ENCODE results near the gene VPS8. TPM values are rescaled to one million over a fixed set of nuclear protein-coding genes. Genes with fewer than 3 reads are reported as not detected.

Gene VPS8
- total and polyA plus RNA-seq, 2 of the 13 experiments (the other 11 are each of a cell fraction or from before 2014, with no cell fraction given), result 14.2 to 35.1 TPM

GRCh38 chr3:185065059-185065458 is 253.1 kb downstream of the VPS8 start:
- H3K9me3 ChIP-seq (ENCODE audit: low read length), result peaks cover 12% of the 10 kb centered on the region
- BruUV-seq (replicated peaks), result no TSS peak
- WGBS (ENCODE audit: low lambda C conversion rate), result 33% methylated on average over 3 of the region's 3 CpGs
- in situ Hi-C loops (cut with HindIII; ENCODE audit: extremely low pct_ligation_motif_present, low pct_unique_long_range_greater_than_20kb) (no loop called here), intact Hi-C loops (cut with micrococcal nuclease; ENCODE audit: unreplicated experiment) (no loop called here)
- H4K20me1 ChIP-seq (ENCODE audit: insufficient read depth, low read length), result no peaks in the 10 kb centered on the region
- no peak overlapping the region for H2AFZ ChIP-seq (ENCODE audit: low read length)
- H3K4me2 ChIP-seq (ENCODE audit: low read depth, low read length), result no peak overlapping the region
- DNase-seq (ENCODE audit: low spot score) (no peak), FAIRE-seq (no peak), ATAC-seq (peak; percentile 42)
- H3K4me3 ChIP-seq (replicated peaks in 1 of 3; ENCODE audit: insufficient read depth in 1 of 3, low read depth in 2 of 3, low read length in 3 of 3), result no peak overlapping the region
- CTCF ChIA-PET (ENCODE audit: low intra/inter-chr PET ratio, low total read pairs), result interaction anchor here (0.7 kb wide), 1 partner anchor 112 kb away, joined by 4 read pairs; no protein-coding TSS in a partner anchor
- H3K36me3 ChIP-seq (replicated peaks in 1 of 2; ENCODE audit: control insufficient read depth in 1 of 2, insufficient read depth in 2 of 2, low read length in 2 of 2), result no peaks in the 10 kb centered on the region
- H3K27ac ChIP-seq (ENCODE audit: extremely low read length, insufficient read depth, low read length), result no peak overlapping the region
- peaks cover 10% of the 10 kb centered on the region for H3K4me1 ChIP-seq (ENCODE audit: insufficient read depth, low read length)
- no peak overlapping the region for H3K9ac ChIP-seq (ENCODE audit: insufficient read depth, low read depth, low read length)
- TF ChIP-seq CTCF (CRISPR knock-in tag; IDR thresholded peaks at IDR 0.05) (peak; percentile 20; the same call in 1 of the 2 replicates), SMC3 (IDR thresholded peaks at IDR 0.05; ENCODE audit: low read length) (0 out of 2 replicates have a peak, but pooled peaks have one; percentile 10), ZNF891 (CRISPR knock-in tag; IDR thresholded peaks at IDR 0.05) (no peak), STAG1 (CRISPR knock-in tag; IDR thresholded peaks at IDR 0.05) (peak; percentile 36; the same call in 1 of the 2 replicates), THRA (CRISPR knock-in tag; IDR thresholded peaks at IDR 0.05; ENCODE audit: borderline replicate concordance) (no peak)
- POLR2A ChIA-PET, result no interaction called here
- no peaks in the 10 kb centered on the region for H3K79me2 ChIP-seq (ENCODE audit: insufficient read depth, low read length)
- H3K27me3 ChIP-seq (ENCODE audit: control insufficient read depth in 1 of 2, insufficient read depth in 2 of 2, low read length in 2 of 2), result peaks cover 0 to 1% of the 10 kb centered on the region in 2 experiments; a peak in 1 of 5 replicates

- H3K4me2 ChIP-seq (ENCODE audit: low read depth, low read length), result no peak overlapping the region
- no peak overlapping the region for H3K4me3 ChIP-seq (replicated peaks in 1 of 3; ENCODE audit: insufficient read depth in 1 of 3, low read depth in 2 of 3, low read length in 3 of 3)
- WGBS (ENCODE audit: low lambda C conversion rate), result 60% methylated on average over 4 of the region's 4 CpGs
- H3K9me3 ChIP-seq (ENCODE audit: low read length), result peaks cover 3% of the 10 kb centered on the region
- no peaks in the 10 kb centered on the region for H3K36me3 ChIP-seq (replicated peaks in 1 of 2; ENCODE audit: control insufficient read depth in 1 of 2, insufficient read depth in 2 of 2, low read length in 2 of 2)
- POLR2A ChIA-PET, result no interaction called here
- in situ Hi-C loops (cut with HindIII; ENCODE audit: extremely low pct_ligation_motif_present, low pct_unique_long_range_greater_than_20kb), result no loop called here
- H3K4me1 ChIP-seq (ENCODE audit: insufficient read depth, low read length), result peaks cover 22% of the 10 kb centered on the region
- no TSS peak for BruUV-seq (replicated peaks)
- no peak overlapping the region for H2AFZ ChIP-seq (ENCODE audit: low read length)
- ATAC-seq (no peak), DNase-seq (ENCODE audit: low spot score) (no peak), FAIRE-seq (no peak)
- H3K27me3 ChIP-seq (ENCODE audit: control insufficient read depth in 1 of 2, insufficient read depth in 2 of 2, low read length in 2 of 2), result peaks cover 0 to 1% of the 10 kb centered on the region in 2 experiments; a peak in 1 of 5 replicates
- no peaks in the 10 kb centered on the region for H3K79me2 ChIP-seq (ENCODE audit: insufficient read depth, low read length)
- no peaks in the 10 kb centered on the region for H4K20me1 ChIP-seq (ENCODE audit: insufficient read depth, low read length)
- no peak overlapping the region for H3K9ac ChIP-seq (ENCODE audit: insufficient read depth, low read depth, low read length)
- intact Hi-C loops (cut with micrococcal nuclease; ENCODE audit: unreplicated experiment), result no loop called here
- H3K27ac ChIP-seq (ENCODE audit: extremely low read length, insufficient read depth, low read length), result no peak overlapping the region
- CTCF ChIA-PET (ENCODE audit: low intra/inter-chr PET ratio, low total read pairs), result no interaction called here
- TF ChIP-seq SALL1 (CRISPR knock-in tag; IDR thresholded peaks at IDR 0.05) (no peak), ZBTB38 (CRISPR knock-in tag; IDR thresholded peaks at IDR 0.05) (no peak), RBAK (CRISPR knock-in tag; IDR thresholded peaks at IDR 0.05) (no peak), GRHL1 (CRISPR knock-in tag; conservative IDR thresholded peaks at IDR 0.05) (no peak), BCL3 (CRISPR knock-in tag; IDR thresholded peaks at IDR 0.05) (no peak)
- TF ChIP-seq, protein P1, sequence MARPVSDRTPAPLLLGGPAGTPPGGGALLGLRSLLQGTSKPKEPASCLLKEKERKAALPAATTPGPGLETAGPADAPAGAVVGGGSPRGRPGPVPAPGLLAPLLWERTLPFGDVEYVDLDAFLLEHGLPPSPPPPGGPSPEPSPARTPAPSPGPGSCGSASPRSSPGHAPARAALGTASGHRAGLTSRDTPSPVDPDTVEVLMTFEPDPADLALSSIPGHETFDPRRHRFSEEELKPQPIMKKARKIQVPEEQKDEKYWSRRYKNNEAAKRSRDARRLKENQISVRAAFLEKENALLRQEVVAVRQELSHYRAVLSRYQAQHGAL (CRISPR knock-in tag; IDR thresholded peaks at IDR 0.05; ENCODE audit: not compliant biosample characterization), result no peak
Measured at GRCh38 chr3:185066251-185066650, 254.3 kb downstream of the VPS8 start.

All from HepG2 (cell line).